DND-41 (cell line): ENCODE data around the gene CYP17A1.

Experiments
- EZH2 ChIP-seq: IDR thresholded peaks from 3 replicates; pipeline ENCODE4 v1.6.1; 2012; ENCODE audit warnings: borderline replicate concordance, low read depth, mild to moderate bottlenecking, moderate library complexity, low read length, inconsistent platforms; ENCODE audit not compliant: severe bottlenecking
- TF ChIP-seq, protein P1 (sequence below): IDR thresholded peaks from 2 replicates; pipeline ENCODE4 v1.5.1; 2012; ENCODE audit warnings: borderline replicate concordance, low read length, moderate library complexity, mild to moderate bottlenecking; ENCODE audit not compliant: poor library complexity, severe bottlenecking; ENCODE audit errors: extremely low read depth

DNA sequence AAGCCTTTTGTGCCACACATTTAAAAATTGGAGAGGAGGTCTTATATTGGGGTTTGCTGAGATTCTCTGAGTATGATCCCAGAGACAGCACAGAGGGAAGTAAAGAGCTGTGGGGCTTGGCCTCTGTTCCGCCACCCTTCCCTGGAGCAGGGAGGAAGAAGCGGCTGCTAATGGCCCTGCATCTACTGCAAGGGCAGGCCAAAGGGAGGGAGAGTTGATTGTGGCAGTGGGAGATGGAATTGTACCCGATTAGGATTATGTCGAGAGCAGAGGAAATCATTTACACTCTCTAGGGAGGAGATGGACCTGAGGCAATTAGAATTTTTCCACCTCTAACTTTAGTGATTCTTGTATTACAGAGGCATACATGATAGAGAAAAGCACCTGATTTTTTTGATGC, 28.8 kb downstream of the CYP17A1 start:
- TF ChIP-seq, protein P1, sequence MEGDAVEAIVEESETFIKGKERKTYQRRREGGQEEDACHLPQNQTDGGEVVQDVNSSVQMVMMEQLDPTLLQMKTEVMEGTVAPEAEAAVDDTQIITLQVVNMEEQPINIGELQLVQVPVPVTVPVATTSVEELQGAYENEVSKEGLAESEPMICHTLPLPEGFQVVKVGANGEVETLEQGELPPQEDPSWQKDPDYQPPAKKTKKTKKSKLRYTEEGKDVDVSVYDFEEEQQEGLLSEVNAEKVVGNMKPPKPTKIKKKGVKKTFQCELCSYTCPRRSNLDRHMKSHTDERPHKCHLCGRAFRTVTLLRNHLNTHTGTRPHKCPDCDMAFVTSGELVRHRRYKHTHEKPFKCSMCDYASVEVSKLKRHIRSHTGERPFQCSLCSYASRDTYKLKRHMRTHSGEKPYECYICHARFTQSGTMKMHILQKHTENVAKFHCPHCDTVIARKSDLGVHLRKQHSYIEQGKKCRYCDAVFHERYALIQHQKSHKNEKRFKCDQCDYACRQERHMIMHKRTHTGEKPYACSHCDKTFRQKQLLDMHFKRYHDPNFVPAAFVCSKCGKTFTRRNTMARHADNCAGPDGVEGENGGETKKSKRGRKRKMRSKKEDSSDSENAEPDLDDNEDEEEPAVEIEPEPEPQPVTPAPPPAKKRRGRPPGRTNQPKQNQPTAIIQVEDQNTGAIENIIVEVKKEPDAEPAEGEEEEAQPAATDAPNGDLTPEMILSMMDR: no peak
- TF ChIP-seq EZH2: no peak
